ENCODE results near the gene FNDC8.
"Not testable (repeated sequence)": the region's sequence is repeated elsewhere in the genome, so short reads cannot be mapped to it uniquely, and the experiment has no call there.

Gene FNDC8

DNA sequence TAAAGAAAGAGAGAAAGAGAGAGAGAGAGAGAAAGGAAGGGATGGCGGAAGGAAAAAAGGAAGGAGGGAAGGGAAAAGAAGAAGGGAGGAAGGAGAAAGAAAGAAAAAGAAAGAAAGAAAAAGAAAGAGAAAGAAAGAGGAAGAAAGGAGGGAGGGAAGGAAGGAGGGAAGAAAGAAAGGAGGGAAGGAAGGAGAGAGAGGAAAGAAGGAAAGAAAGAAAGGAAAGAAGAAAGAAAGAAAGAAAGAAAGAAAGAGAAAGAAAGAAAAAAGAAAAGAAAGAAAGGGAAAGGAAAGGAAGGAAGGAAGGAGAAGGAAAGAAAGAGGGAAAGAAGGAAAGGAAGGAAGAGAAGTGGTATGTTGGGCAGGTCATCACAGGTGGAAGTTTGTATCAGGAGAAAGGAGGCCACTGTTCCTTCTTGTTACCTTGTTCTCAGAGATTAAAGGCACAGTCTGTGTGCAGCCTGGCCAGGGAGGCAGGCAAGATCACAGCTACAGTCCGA lies 53.5 kb downstream of the FNDC8 start:
- no peak for DNase-seq

DNA sequence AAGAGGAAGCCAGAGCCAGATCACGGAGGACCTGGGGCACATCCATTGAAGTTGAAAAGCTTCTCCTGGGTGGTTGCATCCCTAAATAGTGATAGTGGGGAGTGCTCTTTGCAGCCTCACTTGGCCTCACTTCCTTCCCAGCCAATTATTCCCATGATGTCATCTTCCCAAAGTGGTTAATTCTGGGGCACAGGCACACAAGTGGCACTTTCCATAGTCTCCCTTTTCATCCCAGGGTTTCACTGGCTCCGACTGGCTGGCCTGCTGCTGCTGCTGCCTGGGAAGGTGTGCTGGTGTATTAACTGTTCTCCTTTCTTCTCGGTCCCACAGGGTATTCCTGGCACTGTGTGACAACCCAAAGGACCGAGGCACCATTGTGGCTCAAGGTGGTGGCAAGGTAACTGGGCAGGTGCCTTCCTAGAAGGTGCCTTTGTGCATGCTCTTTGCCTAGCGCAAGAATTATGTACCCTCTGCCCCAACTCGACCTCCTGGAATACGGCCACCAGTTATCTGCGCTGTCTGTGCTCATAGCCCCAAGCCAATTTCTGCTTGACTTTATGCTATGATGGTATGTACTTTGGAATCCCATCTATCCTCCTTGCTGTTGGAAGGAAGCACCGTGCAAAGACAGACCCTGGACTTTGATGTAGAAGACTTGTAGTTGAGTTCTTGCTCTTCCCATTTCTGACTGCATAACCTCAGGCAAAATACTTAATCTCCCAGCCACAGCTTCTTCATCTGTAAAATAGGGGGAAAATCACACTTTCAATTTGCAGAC lies 54.4 kb downstream of the FNDC8 start:
- no peak for DNase-seq

DNA sequence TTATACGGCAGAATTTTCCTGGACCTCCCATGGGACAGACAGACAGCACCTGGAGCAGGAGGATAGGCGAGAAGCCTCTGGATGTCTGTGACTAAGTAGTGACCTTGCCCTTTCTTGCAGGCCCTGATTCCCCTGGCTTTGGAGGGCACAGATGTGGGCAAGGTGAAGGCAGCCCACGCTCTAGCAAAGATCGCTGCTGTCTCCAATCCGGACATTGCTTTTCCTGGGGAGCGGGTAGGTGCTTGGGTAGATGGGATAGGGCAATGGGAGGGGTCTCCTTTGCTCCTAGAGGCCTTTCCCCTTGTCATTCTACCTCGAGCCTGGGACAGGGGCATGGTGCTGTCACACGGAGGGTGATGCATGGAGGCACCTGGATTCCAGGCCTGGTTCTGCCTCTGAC lies 55.5 kb downstream of the FNDC8 start:
- DNase-seq, result no peak

DNA sequence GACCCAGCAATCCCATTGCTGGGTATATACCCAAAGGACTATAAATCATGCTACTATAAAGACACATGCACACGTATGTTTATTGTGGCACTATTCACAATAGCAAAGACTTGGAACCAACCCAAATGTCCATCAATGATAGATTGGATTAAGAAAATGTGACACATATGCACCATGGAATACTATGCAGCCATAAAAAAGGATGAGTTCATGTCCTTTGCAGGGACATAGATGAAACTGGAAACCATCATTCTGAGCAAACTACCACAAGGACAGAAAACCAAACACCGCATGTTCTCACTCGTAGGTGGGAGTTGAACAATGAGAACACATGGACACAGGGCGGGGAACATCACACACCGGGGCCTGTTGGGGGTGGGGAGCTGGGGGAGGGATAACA lies 58.0 kb downstream of the FNDC8 start:
- DNase-seq, result not testable (repeated sequence)

All from NCI-H1694 (cell line).